Measurements from ENCODE around the gene NUP37.

The NUP37 gene

GRCh38 chr12:102029141-102029540 is 90.8 kb downstream of the NUP37 start:
- Mint-ChIP-seq H3K9me3 (no peaks in the 10 kb centered on the region), H3K4me1 (peaks cover 0 to 1% of the 10 kb centered on the region in 2 donors), H3K4me3 (no peak overlapping the region), H3K27ac (no peak overlapping the region), H3K36me3 (peaks cover 16 to 24% of the 10 kb centered on the region in 2 donors), H3K27me3 (no peaks in the 10 kb centered on the region)
- no peak for DNase-seq
- no peak for ATAC-seq (replicated peaks)

DNA sequence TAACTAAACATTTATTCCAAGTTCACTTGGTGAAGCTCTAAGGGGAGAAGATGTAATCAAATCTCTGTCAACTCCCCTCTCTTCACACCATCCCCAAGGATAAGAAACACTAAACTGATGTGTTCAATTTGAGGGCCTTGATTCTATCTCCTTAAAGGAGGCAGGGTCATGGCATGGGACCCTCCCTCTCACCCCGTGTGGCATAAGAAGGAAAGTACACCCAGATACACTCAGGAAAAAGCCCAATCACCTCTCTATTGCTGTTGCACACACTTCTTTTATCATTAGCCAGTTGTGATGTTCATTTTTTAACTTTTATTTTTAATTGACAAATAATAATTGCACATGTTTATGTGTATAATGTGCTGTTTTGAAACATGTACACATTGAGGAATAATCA is 93.2 kb downstream of the NUP37 start:
- Mint-ChIP-seq H3K27me3 (no peaks in the 10 kb centered on the region), H3K36me3 (peaks cover 16 to 22% of the 10 kb centered on the region in 2 donors), H3K4me1 (peaks cover 0 to 1% of the 10 kb centered on the region in 2 donors), H3K4me3 (no peak overlapping the region), H3K27ac (no peak overlapping the region), H3K9me3 (no peaks in the 10 kb centered on the region)
- ATAC-seq (replicated peaks), result no peak
- no peak for DNase-seq

GRCh38 chr12:102024765-102025164 is 95.1 kb downstream of the NUP37 start:
- no peaks in the 10 kb centered on the region for H3K27me3 Mint-ChIP-seq
- no peak overlapping the region for H3K4me3 Mint-ChIP-seq
- DNase-seq, result no peak
- H3K27ac Mint-ChIP-seq, result no peak overlapping the region
- peaks cover 0 to 1% of the 10 kb centered on the region in 2 donors for H3K4me1 Mint-ChIP-seq
- H3K9me3 Mint-ChIP-seq, result no peaks in the 10 kb centered on the region
- peaks cover 24 to 34% of the 10 kb centered on the region in 2 donors for H3K36me3 Mint-ChIP-seq
- ATAC-seq (replicated peaks), result no peak

DNA sequence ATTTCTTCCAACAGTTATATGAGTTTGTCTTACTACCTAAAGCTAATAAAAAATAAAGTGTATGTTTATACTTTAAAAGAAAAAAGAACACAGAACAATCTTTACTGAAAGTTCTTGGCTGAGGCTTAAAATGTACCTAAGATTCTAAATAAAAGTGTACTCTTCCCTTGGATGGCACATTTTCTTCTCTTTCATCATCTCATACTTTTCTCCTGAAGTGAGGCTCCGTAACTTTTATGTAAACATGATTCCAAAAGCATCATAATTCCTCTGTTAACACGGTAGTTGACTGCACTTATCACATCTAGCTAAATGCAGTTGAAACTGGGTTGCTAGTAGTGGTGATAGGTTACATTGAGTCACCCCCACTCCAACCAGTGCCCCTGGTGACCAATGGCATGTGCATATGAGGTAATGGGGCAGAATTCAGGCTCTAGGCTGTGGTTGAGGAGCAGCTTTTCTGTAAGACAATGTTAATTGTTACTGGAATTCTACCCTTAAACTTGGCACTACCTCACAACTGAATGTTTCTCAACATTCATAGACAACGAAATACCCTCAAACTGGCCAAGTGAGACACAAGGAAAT is 96.5 kb downstream of the NUP37 start:
- no peak overlapping the region for H3K4me3 Mint-ChIP-seq
- peaks cover 25 to 31% of the 10 kb centered on the region in 2 donors for H3K36me3 Mint-ChIP-seq
- H3K27ac Mint-ChIP-seq, result no peak overlapping the region
- peaks cover 0 to 1% of the 10 kb centered on the region in 2 donors for H3K4me1 Mint-ChIP-seq
- H3K27me3 Mint-ChIP-seq, result no peaks in the 10 kb centered on the region
- ATAC-seq (replicated peaks) (no peak), DNase-seq (no peak)
- no peaks in the 10 kb centered on the region for H3K9me3 Mint-ChIP-seq

Measured in stimulated activated naive B cell treated with anti-CD40 and anti-IgM and Interleukin-4, amounts not matched to agents 10 μg/mL and 1 μg/mL and 100 μg/mL, for 72 hours (primary cell).